CD4-positive, alpha-beta T cell treated with Interleukin-1 beta for 1 hour (primary cell): ENCODE measurements around the gene DUSP10.

Source experiments
- DNase-seq, 2 donors: peaks; one replicate each; pipeline ENCODE4 v3.0.0-alpha.2; 2020 to 2022

Gene DUSP10

DNA sequence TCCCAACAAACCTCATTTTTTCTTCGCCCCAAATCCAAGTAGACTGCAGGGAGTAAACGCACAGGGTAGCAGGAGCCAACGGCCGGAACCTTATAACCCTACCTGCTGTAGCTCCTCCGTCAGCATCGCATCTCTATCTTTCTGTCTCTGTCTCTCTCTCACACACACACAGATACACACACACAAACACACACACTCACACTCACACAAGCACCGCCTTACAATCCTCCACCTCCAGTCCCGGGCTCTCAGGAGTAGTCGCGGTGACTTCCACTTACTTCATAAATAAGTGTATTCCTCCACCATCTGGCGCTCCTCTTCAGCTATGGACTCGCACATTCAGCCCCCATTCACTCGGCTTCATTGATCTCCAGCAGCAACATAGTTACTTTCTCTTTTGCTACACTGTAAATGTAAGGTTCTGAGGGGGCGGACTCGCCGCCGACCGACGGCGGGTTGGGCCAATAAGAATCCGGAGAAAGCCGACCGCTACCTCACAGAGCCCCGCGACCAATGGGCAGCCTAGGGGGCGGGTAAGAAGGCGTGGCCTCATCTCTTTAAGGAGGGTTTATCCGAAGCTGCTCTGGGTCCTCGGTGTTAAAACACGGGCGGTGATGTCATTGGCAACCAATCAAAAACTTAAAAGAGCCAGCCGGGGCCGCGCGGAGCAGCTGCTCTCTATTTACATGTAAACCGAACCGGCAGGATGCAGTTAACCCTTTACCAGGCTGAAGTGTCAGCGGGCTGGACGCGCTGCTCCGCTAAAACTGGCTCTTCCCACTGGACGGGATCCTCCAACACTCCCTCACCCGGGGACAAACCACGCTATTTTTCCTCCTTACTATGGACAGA lies at the start of gene DUSP10:
DUSP10 (minus strand) TSS at position 387 of the 852 bp plus-strand sequence. CDS start 2,345 bp downstream, outside the sequence.
- peak; percentile 100 for DNase-seq

DNA sequence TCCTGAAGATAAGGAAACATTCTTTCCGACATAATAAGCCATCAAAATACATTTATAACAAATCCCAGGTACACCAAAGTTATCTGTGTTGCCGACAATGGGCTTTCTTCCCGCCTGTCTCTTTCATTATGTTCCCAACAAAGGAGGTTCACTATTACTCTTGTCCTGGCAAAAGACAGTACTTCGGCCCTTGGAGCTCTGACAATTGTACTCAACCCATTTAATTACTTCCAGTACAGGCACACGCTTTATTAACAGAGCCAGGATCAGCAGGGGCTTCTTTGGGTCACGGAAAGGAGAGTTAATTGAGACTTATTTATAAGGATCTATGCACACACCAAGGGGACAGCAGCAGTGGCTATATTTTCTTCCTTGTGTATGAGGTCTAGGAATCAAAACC lies 46.6 kb upstream of the DUSP10 start:
- DNase-seq: no peak

DNA sequence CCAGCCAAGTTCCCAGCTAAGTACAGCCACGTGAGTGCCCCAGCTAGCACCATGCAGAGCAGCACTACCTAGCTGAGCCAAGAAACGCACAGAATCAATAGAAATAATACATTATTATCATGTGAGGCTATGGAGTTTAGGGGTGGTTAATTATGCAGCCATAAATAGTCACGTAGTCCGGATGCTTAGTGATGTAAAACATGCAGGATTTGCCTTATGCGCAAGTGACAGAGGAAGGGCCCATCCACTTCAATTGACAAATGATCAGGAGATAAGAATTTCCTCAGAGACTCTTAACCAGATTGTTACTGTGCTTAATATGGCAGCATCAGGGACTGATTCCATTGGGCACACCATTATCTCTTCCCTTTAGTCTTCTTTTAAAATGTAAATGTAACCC lies 44.8 kb upstream of the DUSP10 start:
- DNase-seq: no peak

DNA sequence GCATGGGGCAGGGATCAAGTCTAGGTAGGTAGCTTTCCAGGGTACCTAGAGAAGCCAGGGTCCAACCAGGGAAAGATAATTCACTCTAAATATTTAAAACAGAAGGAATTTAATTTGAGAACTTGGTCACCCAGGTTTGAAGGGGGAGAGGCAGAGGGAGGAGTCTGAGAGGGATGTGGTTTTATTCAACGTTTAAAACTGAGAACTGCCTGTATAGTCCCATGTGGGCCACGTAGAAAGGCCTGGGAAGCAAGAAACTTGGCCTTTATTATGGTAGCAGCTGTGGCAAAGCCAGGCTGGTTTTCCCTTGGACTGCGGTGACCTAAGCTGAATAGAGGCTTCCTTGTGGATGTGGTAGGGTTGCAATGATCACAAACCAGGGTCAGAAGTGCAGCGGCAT lies 42.0 kb upstream of the DUSP10 start:
- DNase-seq: peak in 1 of 2 donors; percentile 28

DNA sequence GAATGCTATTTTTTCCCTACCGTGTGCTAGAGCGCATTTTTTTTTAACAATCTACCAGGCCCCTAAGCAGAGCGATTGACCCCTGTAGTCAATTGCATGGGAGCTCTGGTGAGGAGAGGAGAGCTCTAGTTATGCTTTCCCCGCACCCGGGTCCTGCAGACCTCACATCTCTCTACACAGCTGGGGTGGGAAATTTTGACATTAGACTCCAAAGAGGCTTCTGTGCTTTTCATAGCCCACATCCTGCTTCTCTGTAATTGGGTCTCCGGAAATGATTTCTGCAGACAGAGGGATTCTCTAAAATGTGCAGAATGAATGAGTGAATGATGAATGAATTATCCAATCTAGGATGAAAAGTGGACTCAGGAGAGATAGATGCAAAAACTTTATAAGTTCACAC lies 41.5 kb upstream of the DUSP10 start:
- peak in 1 of 2 donors; percentile 37 for DNase-seq

DNA sequence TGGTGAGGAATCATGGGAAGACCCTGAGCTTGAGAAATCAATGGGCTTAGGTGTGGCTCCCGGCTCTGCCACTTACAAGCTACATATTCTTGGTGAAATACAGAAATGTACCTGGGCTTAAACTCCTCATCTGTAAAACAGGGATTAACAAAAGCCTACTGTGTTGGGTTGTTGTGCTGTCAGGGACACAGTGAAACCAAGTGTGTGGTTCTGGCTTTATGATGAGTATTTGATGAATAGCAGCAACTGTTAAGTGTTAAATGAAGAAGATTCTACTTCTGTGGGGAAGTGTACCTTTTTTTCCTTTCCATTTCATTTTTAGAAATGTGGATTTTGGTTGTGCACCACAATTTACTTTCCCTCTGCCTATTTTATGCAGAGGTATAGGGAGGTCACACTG lies 41.1 kb upstream of the DUSP10 start:
- no peak for DNase-seq

DNA sequence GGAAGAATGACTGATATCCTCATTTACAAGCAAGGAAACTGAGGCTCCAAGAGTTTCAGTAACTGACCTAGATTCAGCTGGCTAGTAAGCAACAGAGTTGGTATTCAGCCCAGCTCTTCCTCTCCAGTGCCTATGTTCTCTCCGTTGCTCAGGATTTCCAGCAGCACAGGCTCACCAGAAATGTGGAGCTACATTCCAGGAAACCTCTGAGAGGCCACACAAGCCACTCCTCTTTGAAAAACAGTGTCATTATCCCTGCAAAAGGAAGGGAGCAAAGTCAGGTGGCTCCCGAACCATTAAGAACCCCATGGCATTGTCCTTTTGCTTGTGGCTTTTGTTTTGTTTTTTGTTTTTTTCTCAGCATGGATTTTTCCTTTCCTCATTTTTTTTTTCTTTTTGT lies 40.6 kb upstream of the DUSP10 start:
- no peak for DNase-seq

DNA sequence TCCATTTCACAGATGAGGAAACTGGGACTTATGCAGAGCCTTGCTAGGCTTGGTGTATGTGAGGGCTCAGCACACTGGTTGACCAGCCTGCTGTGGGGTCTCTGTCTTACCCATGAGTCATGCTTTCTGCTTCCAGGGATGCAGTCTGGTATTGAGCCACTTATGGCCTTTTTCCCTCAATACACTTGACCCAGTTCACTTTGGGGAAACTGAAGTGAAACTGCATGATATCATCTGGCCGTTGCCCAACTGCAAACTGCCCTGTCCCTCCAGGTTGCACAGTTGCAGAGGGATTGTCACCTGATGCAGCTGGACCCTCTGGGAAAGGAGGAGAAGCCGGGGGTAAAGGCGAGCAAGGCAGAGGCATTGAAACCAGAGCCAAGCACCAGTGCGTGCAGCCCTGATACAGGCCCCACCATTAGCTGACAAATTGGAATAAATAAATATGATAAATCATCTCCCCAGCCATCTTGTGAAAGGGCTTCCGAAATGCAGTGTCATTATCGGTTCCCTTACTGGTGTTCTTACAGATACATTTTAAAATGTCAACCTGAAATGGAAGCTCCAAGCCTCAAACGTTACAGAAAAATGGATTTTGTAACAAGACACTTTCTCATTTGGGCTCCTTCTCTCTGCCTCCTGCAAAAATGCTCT lies 39.3 kb upstream of the DUSP10 start:
- peak in 1 of 2 donors; percentile 35 for DNase-seq

DNA sequence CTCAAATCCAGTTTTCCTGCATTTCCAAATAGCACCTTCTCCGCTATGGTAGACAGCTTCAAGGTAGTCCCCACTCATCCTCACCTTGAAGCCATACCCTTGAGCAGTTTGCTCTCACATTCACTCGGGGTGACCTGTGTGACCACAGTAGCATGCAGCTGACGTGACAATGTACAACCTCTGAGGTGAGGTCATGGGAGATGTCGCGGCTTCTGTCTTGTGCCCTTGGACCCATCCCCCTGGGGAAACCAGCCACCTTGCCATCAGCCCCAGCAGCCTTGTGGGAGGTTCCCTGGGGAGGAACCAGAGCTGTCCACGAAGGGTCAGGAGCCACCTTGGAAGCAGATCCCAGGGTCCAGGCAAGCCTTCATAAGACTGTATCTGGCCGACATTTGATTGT lies 38.3 kb upstream of the DUSP10 start:
- no peak for DNase-seq

DNA sequence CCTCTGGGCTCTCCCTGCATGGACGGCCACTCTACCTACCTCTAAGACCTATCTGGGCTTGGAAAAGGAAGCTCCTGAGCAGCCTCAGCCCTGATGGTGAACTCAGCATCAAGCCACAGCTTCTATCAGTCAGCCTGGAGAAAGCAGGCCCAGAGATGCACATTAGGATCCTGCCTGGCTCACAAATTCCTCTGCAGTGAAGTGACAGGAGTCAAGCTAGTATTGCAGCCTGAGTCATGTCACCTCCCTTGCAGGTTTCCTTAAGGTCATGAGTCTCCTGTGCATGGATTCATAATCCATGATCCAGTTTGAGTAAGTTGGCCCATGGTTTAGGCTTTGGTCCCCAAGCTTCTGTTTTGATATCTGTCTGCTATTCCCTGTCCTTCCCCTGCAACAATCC lies 37.9 kb upstream of the DUSP10 start:
- DNase-seq: no peak

DNA sequence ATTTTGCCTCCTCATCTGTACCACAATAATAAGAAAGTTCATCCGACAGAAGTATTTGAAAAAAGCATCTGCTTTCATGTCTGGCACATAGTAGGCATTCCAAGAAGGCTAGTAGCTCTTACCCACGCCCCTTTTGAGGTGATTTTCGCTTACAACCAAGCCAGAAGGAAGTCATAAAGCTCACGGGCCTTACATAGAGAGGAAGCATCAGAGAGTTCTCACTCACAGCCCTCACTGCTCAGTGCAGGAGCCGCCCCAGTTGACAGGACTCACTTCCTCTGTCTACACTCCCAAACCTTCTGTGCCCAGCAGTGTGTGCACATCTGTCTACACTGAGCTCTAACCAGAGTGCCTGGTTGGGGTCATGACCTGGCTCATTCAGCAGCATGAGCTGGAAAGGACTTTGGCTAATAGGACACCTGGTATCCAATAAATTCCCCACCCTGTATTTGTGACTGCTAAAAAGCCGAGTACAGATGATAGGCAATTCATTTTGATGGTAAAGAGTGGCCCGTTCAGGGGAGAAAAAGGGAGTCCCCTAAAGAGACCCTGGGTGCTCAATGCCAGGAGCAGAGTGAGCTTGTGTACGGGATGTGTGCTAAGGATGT lies 36.8 kb upstream of the DUSP10 start:
- peak; percentile 60 to 70 for DNase-seq

DNA sequence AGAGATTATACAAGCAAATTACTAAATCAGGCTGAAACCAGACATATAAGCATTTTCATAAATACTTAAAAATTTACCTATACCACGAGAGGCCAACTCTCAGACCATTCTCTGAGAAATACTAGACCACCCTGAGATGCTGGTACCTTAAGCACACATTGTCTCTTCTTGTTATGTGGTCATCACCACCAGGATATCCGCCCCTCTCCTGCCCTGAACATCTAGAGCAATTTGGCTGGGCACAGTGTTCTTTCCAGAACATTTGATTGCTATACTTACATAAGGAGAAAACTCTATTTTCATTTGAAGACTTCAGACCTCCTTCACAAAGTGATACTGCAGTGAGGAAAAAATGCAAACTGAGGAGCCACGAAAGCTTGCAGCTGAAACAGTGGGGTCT lies 36.2 kb upstream of the DUSP10 start:
- no peak for DNase-seq

DNA sequence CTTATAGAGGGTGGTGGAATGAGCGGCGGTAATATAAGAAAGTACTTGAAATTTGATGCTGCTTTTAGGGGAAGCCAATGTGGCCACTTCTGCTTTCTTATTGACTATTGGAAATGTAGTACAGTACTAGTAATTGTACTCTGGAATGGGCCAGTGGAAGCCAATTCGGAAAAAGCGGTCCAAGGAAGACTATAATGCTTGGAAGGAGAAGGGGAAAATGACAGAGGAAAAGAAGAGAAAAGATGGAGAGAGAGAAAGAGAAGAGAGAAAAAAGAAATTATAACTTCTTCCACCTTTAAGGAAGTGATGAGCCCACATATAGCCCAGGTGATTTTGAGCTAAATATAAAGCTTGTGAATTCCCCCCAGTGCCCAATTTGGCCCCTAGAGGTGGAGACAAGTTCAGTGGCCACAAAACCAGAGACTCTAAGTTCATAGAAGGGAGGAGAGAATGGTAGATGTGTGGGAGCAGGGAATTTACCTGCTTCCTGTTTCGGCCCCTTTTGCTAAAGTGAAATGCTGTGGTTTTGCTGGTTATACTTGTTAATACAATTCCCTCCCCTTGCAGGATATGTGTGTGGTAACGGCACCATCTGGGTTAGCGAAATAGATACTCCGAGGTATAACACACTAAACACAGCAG lies 35.7 kb upstream of the DUSP10 start:
- peak; percentile 68 to 76 for DNase-seq

DNA sequence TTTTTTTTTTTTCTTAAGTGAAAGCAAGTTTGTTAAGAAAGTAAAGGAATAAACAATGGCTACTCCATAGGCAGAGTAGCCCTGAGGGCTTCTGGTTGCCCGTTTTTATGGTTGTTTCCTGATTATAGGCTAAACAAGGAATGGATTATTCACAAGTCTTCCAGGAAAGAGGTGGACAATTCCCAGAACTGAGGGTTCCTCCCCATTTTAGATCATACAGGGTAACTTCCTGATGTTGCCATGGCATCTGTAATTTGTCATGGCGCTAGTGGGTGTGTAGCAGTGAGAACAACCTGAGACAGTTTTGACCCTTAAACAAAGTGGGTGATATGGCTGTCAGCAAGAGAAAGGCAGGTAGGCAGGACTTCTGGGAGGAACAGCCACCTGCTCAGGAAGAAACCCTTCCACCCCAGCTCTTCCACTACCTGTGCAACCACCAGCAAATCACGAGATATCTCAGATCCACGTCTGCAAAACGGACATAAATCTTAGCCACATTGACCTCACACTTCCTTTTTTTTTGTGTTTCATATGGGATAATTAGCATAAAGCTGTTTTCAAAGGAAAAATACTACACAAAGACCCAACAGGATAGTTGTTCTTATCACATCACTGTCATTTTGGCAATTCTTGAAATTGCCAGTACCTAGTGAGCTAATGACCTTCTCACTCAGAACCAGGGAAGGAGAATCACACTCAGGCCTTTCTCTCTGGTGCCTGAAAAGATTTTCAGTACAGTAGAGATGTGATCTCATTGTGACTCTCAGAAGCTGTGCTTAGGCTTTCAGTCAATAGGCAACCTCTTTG lies 34.8 kb upstream of the DUSP10 start:
- DNase-seq: peak in 1 of 2 donors; percentile 21

DNA sequence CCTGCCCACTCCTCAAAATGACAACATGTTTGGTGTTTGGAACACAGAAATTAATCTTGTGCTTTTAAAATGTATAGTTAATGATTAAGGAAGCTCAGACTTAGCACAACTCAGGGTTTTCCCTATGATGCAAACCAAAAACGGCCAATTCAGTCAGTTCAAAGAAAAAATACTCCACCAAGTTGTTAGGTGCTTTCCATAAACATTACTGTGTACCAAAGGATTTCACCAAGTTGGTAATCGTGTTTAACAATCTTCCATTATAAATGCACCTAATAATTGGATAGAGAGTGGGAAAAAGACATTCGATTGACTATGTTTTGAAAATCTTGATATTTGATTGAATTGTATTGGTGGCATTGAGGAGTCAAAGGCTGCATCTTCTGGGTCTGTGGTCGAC lies 33.3 kb upstream of the DUSP10 start:
- no peak for DNase-seq

DNA sequence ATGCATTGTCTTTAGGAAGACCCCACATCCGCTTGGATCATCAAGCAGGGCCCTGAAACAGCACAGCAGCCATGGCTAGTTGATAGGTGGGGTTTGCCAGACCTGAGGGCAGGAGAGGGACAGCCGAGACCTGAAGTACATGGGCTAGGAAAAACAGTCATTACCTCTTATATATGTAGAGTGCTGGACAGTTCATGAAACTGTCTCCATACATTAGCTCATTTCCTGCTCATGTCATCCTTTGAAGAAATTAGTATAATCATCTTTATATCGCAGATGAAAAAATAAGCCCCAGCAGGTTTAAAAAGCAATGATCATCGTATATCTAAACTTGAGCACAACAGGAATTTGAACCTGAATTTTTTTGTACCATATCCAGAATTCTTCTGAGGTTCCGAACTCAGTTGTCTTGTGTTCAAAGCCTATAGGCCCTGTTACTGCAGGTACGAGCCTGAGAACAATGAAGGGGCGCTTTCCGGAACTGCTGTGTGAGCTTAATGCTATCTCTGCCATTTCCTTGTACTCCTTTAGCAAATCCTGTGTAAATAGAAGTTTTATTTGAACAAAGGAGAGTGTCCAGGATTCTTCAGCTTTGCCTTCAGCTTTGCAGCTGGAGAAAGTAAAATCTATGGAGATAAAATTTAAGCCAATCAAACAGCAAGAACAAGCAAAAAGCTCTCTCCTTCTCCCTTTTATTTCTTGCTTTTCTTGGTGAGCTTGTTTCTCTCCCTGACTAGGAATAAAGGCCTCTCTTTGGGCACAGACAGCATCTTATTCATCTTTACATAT lies 32.4 kb upstream of the DUSP10 start:
- no peak for DNase-seq

DNA sequence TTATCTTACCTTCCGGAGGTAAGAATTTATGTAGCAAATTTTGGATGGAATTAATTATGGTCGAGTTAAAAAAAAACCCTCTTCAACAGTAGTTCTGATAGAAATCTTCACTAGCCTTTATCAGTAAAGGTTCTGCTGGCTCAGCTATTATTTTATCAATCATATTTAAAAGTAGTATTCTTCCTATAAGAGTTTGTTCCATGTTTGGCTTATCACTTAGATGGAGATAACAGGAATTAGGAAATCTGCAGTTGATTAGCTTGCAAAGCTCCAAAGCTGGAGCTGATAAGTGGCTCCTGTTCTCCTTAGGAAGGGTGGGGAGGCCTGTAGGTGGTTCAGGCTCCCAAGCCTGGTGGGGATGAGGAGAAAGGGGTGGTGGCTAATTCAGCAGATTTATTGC lies 31.5 kb upstream of the DUSP10 start:
- no peak for DNase-seq

DNA sequence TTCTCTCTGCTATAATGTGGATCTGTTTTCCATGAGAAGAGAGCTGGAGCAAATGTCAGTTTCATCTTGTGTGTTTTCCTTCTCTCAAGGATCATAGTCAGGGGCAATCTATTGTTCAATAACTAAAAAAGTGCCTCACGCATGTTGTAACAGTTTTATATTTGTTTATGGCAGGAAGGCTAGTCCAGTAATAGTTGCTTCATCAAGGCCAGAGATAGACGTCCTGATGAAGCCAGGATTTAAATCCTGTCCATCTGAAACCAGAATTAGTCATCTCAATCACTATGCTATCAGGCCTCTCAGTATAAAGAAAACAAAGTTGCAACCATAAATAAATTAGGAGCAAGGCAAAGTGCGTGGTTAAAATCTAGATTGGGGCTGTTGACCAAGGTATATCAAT lies 30.2 kb upstream of the DUSP10 start:
- no peak for DNase-seq

DNA sequence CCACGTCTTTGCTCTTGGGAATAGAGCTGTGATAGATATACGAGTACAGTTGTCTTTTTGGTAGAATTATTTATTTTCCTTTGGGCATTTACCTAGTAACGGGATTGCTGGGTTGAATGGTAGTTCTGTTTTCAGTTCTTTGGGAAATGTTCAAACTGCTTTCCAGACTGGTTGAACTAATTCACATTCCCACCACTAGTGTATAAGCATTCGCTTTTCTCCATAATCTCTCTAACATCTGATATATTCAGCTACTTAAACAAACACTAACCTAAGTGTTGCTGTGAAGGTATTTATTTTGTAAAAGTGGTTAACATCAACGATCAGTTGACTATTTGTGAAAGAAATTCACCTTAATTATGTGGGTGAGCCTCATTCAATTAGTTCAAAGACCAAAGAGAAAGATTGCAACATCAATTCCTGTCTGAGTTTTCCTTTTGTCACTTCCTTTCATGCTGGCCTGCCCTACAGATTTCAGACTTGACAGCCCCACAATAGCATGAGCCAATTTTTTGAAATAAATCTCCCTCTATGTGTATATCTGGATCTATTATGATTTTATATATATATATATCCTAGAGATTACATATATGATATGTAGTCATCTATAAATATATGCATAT lies 26.7 kb upstream of the DUSP10 start:
- no peak for DNase-seq

DNA sequence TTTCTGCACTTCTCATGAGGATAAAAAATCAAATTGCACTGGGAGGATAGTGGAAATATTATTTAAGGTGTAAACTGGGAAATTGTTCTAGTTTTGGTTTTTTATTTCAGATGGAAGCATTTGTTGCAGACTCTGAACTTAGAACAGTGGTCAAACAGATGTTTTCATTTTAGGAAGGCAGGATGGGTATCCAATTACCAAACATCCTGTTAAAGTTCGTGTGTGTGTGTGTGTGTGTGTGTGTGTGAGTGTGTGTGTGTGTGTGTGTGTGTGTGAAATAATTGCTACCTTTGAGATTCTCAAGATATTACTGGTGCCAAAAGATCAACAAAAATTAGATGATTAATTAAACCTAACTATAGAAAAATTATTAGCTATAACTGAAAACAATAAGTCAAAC lies 24.3 kb upstream of the DUSP10 start:
- no peak for DNase-seq

DNA sequence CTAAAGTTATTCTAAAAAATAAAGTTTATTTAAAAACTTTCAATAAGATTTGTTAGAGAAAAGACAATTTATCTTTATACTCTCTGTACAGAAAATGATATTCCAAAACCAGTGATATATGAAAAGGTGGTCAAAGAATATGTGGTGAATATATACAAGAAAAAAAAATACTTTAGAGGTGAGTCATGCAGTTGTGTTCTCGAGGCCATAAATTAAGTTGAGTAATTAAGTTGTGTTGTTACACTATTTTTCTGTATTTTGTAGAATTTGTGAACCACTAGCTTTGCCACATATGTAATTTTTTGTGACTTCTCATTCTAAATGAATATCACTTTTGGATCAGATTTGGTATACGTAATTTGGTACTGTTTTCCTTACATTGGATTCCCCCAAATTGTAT lies 23.6 kb upstream of the DUSP10 start:
- DNase-seq: no peak
